HCT116 (cell line): ENCODE measurements around the gene SLC8A1. TPM values are rescaled to one million over a fixed set of nuclear protein-coding genes. Genes with fewer than 3 reads are reported as not detected.

Experiments used
- ATAC-seq: fragments of 200-7000 bp; cut with Tn5 transposase; 2 replicates; pipeline ENCODE4 v1.9.1; 2020; ENCODE audit warnings: mild to moderate bottlenecking, moderate library complexity
- BruUV-seq: library from RNA; stranded (reverse); fragments of 400-500 nt; replicated peaks from 2 replicates; lab custom pipeline; 2021; lab: Mats Ljungman, UMichigan
- CTCF ChIA-PET: fragments of 300-600 bp; sonication (Branson Sonifier 250); formaldehyde crosslinking; loops from one replicate; lab custom pipeline; 2021; ENCODE audit warnings: antibody characterized with exemption; lab: Charles Lee
- POLR2A ChIA-PET: fragments of 300-600, 350-600 bp; sonication (Branson Sonifier 250); formaldehyde crosslinking; loops from one replicate; lab custom pipeline; 2021; ENCODE audit warnings: antibody characterized with exemption; lab: Charles Lee
- RAD21 ChIA-PET, 2 experiments: fragments of 300-600 bp; sonication (Branson Sonifier 250); formaldehyde crosslinking; loops; one replicate each; lab custom pipeline; 2023; ENCODE audit warnings: low total read pairs in 2 of 2; ENCODE audit not compliant: uncharacterized antibody in 2 of 2, unreplicated experiment in 2 of 2, low non-redundant PET in 1 of 2; lab: Charles Lee
- DNase-seq: peaks from one replicate; pipeline ENCODE4 v3.0.0-alpha.2; 2010; ENCODE audit warnings: low read depth, low spot score
- H2AFZ ChIP-seq: fragments of 200-600 bp; shearing (Covaris generic), sonication (generic); 2 replicates; pipeline ENCODE4 v1.6.1; 2017; ENCODE audit warnings: low read depth, mixed run types, mixed read lengths, antibody characterized with exemption, low read length; ENCODE audit not compliant: poor library complexity, severe bottlenecking
- H3K27ac ChIP-seq: 2 replicates; pipeline ENCODE4 v1.5.1; 2012; ENCODE audit warnings: low read depth, low read length
- H3K27me3 ChIP-seq: fragments of 200-600 bp; sonication (generic); 2 replicates; pipeline ENCODE4 v1.6.1; 2016; ENCODE audit warnings: mixed run types, low read length, mixed read lengths; ENCODE audit not compliant: insufficient read depth
- H3K36me3 ChIP-seq, 2 experiments: fragments of 200-500 bp in 1 of 2; fragments of 200-600 bp in 1 of 2; sonication (Bioruptor generic) in 1 of 2; sonication (generic) in 1 of 2; 2 replicates each; pipeline versions ENCODE4 v1.5.1 to v1.6.1; 2014 to 2016; ENCODE audit warnings: low read length in 2 of 2, inconsistent platforms in 1 of 2, mixed read lengths in 1 of 2, mixed run types in 1 of 2; ENCODE audit not compliant: insufficient read depth in 2 of 2, control insufficient read depth in 1 of 2
- H3K4me1 ChIP-seq, 2 experiments: fragments of 200-600 bp in 1 of 2; sonication (generic) in 1 of 2; 2 replicates each; pipeline versions ENCODE4 v1.5.1 to v1.6.1; 2012 to 2017; ENCODE audit warnings: low read length in 2 of 2, inconsistent platforms in 1 of 2, mild to moderate bottlenecking in 1 of 2, mixed read lengths in 1 of 2, mixed run types in 1 of 2, moderate library complexity in 1 of 2; ENCODE audit not compliant: insufficient read depth in 2 of 2, control insufficient read depth in 1 of 2
- H3K4me2 ChIP-seq: fragments of 200-600 bp; sonication (generic); 2 replicates; pipeline ENCODE4 v1.6.1; 2017; ENCODE audit warnings: mixed run types, low read length, mixed read lengths
- H3K4me3 ChIP-seq, 2 experiments: fragments of 200-600 bp in 1 of 2; sonication (generic) in 1 of 2; replicated peaks in 1 of 2; 2 replicates each; pipeline ENCODE4 v1.5.1; 2011 to 2016; ENCODE audit warnings: low read length in 2 of 2, control low read depth in 1 of 2, low read depth in 1 of 2, mild to moderate bottlenecking in 1 of 2, mixed read lengths in 1 of 2, mixed run types in 1 of 2
- H3K79me2 ChIP-seq: fragments of 200-600 bp; sonication (generic); 2 replicates; pipeline ENCODE4 v1.6.1; 2017; ENCODE audit warnings: mild to moderate bottlenecking, mixed run types, low read length, moderate library complexity, mixed read lengths; ENCODE audit not compliant: insufficient read depth
- H3K9ac ChIP-seq: fragments of 200-600 bp; sonication (generic); 2 replicates; pipeline ENCODE4 v1.6.1; 2016; ENCODE audit warnings: low read length, mixed read lengths
- H3K9me2 ChIP-seq: fragments of 200-600 bp; sonication (generic), shearing (Covaris generic); 2 replicates; pipeline ENCODE4 v1.6.1; 2017; ENCODE audit warnings: mixed run types, mild to moderate bottlenecking, moderate library complexity; ENCODE audit not compliant: insufficient read depth
- H3K9me3 ChIP-seq, 2 experiments: fragments of 200-500 bp in 1 of 2; fragments of 200-600 bp in 1 of 2; sonication (Bioruptor generic) in 1 of 2; sonication (generic) in 1 of 2; 2 replicates each; pipeline ENCODE4 v1.6.1; 2014 to 2017; ENCODE audit warnings: low read length in 2 of 2, mixed read lengths in 2 of 2, inconsistent platforms in 1 of 2, low read depth in 1 of 2, mild to moderate bottlenecking in 1 of 2, mixed run types in 1 of 2, moderate library complexity in 1 of 2; ENCODE audit not compliant: control insufficient read depth in 1 of 2, insufficient read depth in 1 of 2
- H4K20me1 ChIP-seq: fragments of 200-600 bp; sonication (generic), shearing (Covaris generic); 2 replicates; pipeline ENCODE4 v1.6.1; 2017; ENCODE audit warnings: mixed run types, mild to moderate bottlenecking, moderate library complexity; ENCODE audit not compliant: insufficient read depth
- ATF3 ChIP-seq: IDR thresholded peaks from 2 replicates; pipeline ENCODE4 v1.6.1; 2012
- CBX3 ChIP-seq: IDR thresholded peaks from 2 replicates; pipeline ENCODE4 v1.6.1; 2012; ENCODE audit warnings: low read depth
- CEBPB ChIP-seq: IDR thresholded peaks from 2 replicates; pipeline ENCODE4 v1.6.1; 2012; ENCODE audit warnings: low read depth
- EZH2 ChIP-seq: fragments of 200-600 bp; sonication (generic); IDR thresholded peaks from 2 replicates; pipeline ENCODE4 v1.6.1; 2017; ENCODE audit warnings: antibody characterized with exemption, mixed run types
- EZH2phosphoT487 ChIP-seq: fragments of 200-600 bp; IDR thresholded peaks from 2 replicates; pipeline ENCODE4 v1.6.1; 2018; ENCODE audit warnings: antibody characterized with exemption, borderline replicate concordance
- FOSL1 ChIP-seq: IDR thresholded peaks from 2 replicates; pipeline ENCODE4 v1.6.1; 2012; ENCODE audit warnings: low read depth
- SRF ChIP-seq: IDR thresholded peaks from 2 replicates; pipeline ENCODE4 v1.6.1; 2012; ENCODE audit warnings: low read depth
- YY1 ChIP-seq: IDR thresholded peaks from 2 replicates; pipeline ENCODE4 v1.6.1; 2011; ENCODE audit warnings: low read length, low read depth, moderate library complexity, mild to moderate bottlenecking; ENCODE audit not compliant: insufficient replicate concordance; ENCODE audit errors: extremely low read depth
- ZBTB33 ChIP-seq: IDR thresholded peaks from 2 replicates; pipeline ENCODE4 v1.6.1; 2011; ENCODE audit warnings: mild to moderate bottlenecking, low read length, moderate library complexity; ENCODE audit not compliant: insufficient replicate concordance; ENCODE audit errors: extremely low read depth
- intact Hi-C: fragments of 100-400 bp; cut with micrococcal nuclease; formaldehyde crosslinking; loops from 2 replicates; pipeline ENCODE4 v1.10.0; 2022
- total RNA-seq: library from RNA; stranded (reverse); gene quantifications from one replicate; pipeline ENCODE4 v1.2.1, GENCODE V29; 2021; ENCODE audit not compliant: unreplicated experiment

The SLC8A1 gene
- total RNA-seq, 1 experiment from 2014 or later: 0.07 TPM

- H2AFZ ChIP-seq: no peak overlapping the region
- POLR2A ChIA-PET: no interaction called here
- H3K36me3 ChIP-seq: no peaks in the 10 kb centered on the region
- no peaks in the 10 kb centered on the region for H3K9me2 ChIP-seq
- H3K4me1 ChIP-seq: no peaks in the 10 kb centered on the region
- no peaks in the 10 kb centered on the region for H4K20me1 ChIP-seq
- H3K27ac ChIP-seq: no peak overlapping the region
- no TSS peak for BruUV-seq
- no peak for ATAC-seq
- TF ChIP-seq YY1: no peak
- no peak for TF ChIP-seq ATF3
- TF ChIP-seq EZH2: no peak
- TF ChIP-seq CBX3: no peak
- no peak for TF ChIP-seq EZH2phosphoT487
- TF ChIP-seq CEBPB: no peak
- TF ChIP-seq ZBTB33: no peak
- TF ChIP-seq SRF: no peak
- TF ChIP-seq FOSL1: no peak
- peaks cover 6% of the 10 kb centered on the region; the same call in 1 of the 2 replicates for H3K27me3 ChIP-seq
- no peak for DNase-seq
- no peaks in the 10 kb centered on the region for H3K9me3 ChIP-seq
- RAD21 ChIA-PET: no interaction called here
- CTCF ChIA-PET: no interaction called here
- no peaks in the 10 kb centered on the region for H3K79me2 ChIP-seq
- no peak overlapping the region for H3K4me3 ChIP-seq
- no peak overlapping the region for H3K4me2 ChIP-seq
- intact Hi-C loops: no loop called here
- H3K9ac ChIP-seq: no peak overlapping the region
Measured at GRCh38 chr2:40303746-40304145, 148.1 kb downstream of the SLC8A1 start.
